Breast epithelium (tissue), 4 donors: ENCODE data around the gene LMNA. TPM values are rescaled to one million over a fixed set of nuclear protein-coding genes. Genes with fewer than 3 reads are reported as not detected.
A peak's percentile ranks its signal among the peaks of the same experiment; 100 is the strongest.

Experiments used
- DNase-seq, 2 donors: peaks; one replicate each; pipeline ENCODE4 v3.0.0-alpha.2; 2019; ENCODE audit warnings: low spot score in 2 of 2
- H3K27ac ChIP-seq, 2 donors: fragments of 200-600 bp; sonication (generic) in 1 of 2; one replicate each; pipeline ENCODE4 v1.5.1; 2016 to 2019; ENCODE audit warnings: mild to moderate bottlenecking in 1 of 2
- H3K27me3 ChIP-seq, 2 donors: fragments of 200-600 bp; sonication (generic) in 1 of 2; one replicate each; pipeline versions ENCODE4 v1.5.1 to v1.6.0; 2017 to 2019; ENCODE audit warnings: control low read depth in 1 of 2, mild to moderate bottlenecking in 1 of 2
- H3K36me3 ChIP-seq: fragments of 200-600 bp; one replicate; pipeline ENCODE4 v1.5.1; 2019
- H3K4me1 ChIP-seq, 2 donors: fragments of 200-600 bp; sonication (generic); one replicate each; pipeline ENCODE4 v1.5.1; 2016 to 2019; ENCODE audit warnings: control low read depth in 1 of 2
- H3K4me3 ChIP-seq, 3 donors: fragments of 200-600 bp; sonication (generic); 1 replicate in 2 of 3; 2 replicates in 1 of 3; pipeline ENCODE4 v1.5.1; 2016 to 2019; ENCODE audit warnings: mild to moderate bottlenecking in 3 of 3, moderate library complexity in 2 of 3
- H3K9me3 ChIP-seq, 2 donors: fragments of 200-600 bp; sonication (generic) in 1 of 2; one replicate each; pipeline ENCODE4 v1.5.1; 2016 to 2019; ENCODE audit warnings: control low read depth in 1 of 2
- POLR2A ChIP-seq: fragments of 450-650 bp; IDR thresholded peaks from one replicate; pipeline ENCODE4 v1.6.1; 2016; ENCODE audit warnings: antibody characterized with exemption, mild to moderate bottlenecking, moderate library complexity
- POLR2AphosphoS5 ChIP-seq, 3 donors: sonication (generic); formaldehyde crosslinking; IDR thresholded peaks; one replicate each; pipeline ENCODE4 v1.6.1; 2017; ENCODE audit warnings: antibody characterized with exemption in 3 of 3
- intact Hi-C: fragments of 100-400 bp; cut with DNase I; formaldehyde crosslinking; loops from one replicate; pipeline ENCODE4 v1.15.1; 2023; ENCODE audit warnings: low total_unique reads
- total RNA-seq, 3 donors: library from RNA; depleted of rRNA; stranded (reverse); fragments of >200 nt; gene quantifications; one replicate each; pipeline ENCODE4 v1.1.0, GENCODE V29; 2016
- TF ChIP-seq, protein P1 (sequence below), 3 donors: fragments of 450-650 bp; IDR thresholded peaks; one replicate each; pipeline ENCODE4 v1.5.1; 2016 to 2017; ENCODE audit warnings: antibody characterized with exemption in 3 of 3, mild to moderate bottlenecking in 3 of 3, moderate library complexity in 3 of 3

Gene LMNA
- total RNA-seq, 3 donors from 2014 or later = 292 to 367 (median 319) TPM

DNA sequence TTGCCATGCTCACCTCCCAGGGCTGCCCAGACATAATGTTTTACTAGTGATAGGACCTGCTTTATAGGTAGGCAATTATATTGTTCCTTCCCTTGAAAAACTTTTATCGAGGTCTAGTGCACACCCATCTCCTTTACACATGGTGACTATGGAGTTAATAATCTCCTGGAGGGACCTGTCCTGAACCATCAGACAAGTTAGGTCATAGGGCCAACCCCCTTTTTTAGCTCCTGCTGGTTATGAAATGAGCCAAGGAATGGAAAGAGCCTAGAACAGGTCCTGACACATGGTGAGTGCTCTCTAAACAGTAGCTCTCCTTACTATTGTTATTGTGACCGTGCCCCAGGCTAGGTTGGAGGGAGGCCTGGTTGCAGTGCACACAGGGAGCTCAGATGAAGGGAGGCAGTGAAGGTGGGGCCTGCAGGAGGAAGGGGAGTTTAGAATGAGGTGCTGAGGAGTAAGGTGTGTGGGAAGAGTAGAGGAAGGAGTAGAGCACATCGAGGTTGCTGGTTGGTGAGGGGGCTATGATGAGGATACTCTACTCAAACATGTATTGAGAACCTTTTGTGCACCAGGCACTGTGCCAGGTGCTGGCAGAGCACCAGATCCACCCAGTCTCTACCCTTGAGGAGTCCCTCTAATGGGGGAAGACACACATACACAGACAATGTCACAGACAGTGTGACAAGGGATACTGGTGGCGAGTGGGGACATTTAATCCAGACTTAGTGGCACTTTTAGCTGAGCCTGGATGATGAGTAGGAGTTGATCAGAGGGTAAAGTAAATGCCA is 14.1 kb upstream of the LMNA start:
- intact Hi-C loops = no loop called here
- H3K36me3 ChIP-seq = no peaks in the 10 kb centered on the region
- peak overlapping the region; percentile 65 to 99 for H3K27ac ChIP-seq
- H3K9me3 ChIP-seq = no peaks in the 10 kb centered on the region
- no peak overlapping the region for H3K4me3 ChIP-seq
- H3K27me3 ChIP-seq = no peaks in the 10 kb centered on the region
- no peak for TF ChIP-seq POLR2A
- no peak for TF ChIP-seq POLR2AphosphoS5 (IDR thresholded peaks at IDR 0.05)
- TF ChIP-seq, protein P1, sequence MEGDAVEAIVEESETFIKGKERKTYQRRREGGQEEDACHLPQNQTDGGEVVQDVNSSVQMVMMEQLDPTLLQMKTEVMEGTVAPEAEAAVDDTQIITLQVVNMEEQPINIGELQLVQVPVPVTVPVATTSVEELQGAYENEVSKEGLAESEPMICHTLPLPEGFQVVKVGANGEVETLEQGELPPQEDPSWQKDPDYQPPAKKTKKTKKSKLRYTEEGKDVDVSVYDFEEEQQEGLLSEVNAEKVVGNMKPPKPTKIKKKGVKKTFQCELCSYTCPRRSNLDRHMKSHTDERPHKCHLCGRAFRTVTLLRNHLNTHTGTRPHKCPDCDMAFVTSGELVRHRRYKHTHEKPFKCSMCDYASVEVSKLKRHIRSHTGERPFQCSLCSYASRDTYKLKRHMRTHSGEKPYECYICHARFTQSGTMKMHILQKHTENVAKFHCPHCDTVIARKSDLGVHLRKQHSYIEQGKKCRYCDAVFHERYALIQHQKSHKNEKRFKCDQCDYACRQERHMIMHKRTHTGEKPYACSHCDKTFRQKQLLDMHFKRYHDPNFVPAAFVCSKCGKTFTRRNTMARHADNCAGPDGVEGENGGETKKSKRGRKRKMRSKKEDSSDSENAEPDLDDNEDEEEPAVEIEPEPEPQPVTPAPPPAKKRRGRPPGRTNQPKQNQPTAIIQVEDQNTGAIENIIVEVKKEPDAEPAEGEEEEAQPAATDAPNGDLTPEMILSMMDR (IDR thresholded peaks at IDR 0.05) = no peak
- H3K4me1 ChIP-seq = peaks cover 34 to 42% of the 10 kb centered on the region in 2 donors
- no peak for DNase-seq

DNA sequence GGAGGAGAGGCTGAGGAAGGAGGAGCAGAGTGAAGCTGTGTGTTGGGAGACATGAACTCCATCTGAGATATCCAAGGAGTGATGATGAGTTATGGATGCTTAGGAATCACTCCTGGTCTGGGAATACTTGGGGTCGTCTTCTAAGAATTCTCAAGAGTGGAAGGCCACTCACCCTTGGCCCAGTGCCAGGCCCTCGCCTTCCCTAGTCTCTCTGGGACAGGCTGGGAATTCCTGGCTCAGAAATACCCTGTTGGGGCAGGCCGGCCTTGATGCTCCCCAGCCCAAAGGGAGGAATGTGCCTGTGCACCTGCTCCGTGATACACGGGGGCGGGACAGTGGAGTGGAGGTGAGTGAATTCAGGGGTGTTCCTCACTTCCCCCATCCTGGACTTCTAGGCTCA is 12.6 kb upstream of the LMNA start:
- TF ChIP-seq POLR2A (no peak), POLR2AphosphoS5 (IDR thresholded peaks at IDR 0.05) (no peak)
- TF ChIP-seq, protein P1 (IDR thresholded peaks at IDR 0.05) = no peak
- no peak for DNase-seq
- Histone ChIP-seq H3K27me3 (no peaks in the 10 kb centered on the region), H3K4me1 (peaks cover 36 to 41% of the 10 kb centered on the region in 2 donors), H3K9me3 (no peaks in the 10 kb centered on the region), H3K36me3 (no peaks in the 10 kb centered on the region), H3K4me3 (no peak overlapping the region), H3K27ac (peak overlapping the region; percentile 99)
- intact Hi-C loops = no loop called here

DNA sequence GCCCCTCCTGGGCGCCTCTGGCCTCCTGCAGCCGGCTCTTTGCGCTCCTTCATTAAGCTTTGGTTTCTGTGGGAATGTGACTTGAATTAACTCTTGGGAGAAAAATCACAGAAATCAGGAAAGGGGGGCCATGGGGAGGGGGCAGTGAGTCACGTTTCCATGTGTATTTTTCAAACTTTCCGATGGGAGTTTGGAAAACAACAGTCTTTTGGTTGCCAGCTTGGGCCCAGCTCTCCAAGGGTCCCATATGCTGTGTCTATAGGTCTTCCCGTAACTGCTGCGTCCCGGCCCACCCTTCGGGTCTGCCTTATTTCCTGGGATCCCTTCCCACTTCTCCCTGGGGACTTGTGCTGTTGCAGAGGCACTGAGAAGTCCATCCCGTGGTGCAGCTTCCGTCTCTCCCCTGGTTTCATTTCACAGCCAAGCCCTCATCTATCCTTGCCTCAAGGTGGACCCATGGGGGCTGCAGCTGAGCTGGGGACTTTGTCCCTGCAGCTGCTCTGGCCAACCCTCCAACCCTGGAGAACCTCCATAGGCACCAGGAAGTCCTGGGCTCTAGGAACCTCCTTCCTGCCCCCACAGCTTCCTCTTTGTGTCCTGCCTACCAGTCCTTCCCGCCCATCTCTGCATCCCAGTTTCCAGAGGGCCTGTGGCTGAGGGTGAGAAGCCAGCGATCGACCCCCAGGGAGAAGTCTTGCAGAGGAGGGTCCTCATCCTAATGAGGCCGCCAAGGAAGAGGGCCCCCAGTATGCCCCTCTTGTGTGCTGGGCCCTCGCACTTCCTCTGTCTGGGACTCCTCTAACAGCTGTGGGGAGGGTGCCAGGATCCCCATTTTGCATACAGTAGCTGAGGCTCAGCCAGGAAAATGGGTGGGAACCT is 11.6 kb upstream of the LMNA start:
- peaks cover 36 to 39% of the 10 kb centered on the region in 2 donors for H3K4me1 ChIP-seq
- H3K9me3 ChIP-seq = no peaks in the 10 kb centered on the region
- no peaks in the 10 kb centered on the region for H3K36me3 ChIP-seq
- no peak for DNase-seq
- H3K4me3 ChIP-seq = peak overlapping the region in 2 of 3 donors; percentile 2 to 39
- no peaks in the 10 kb centered on the region for H3K27me3 ChIP-seq
- H3K27ac ChIP-seq = peak overlapping the region; percentile 99
- intact Hi-C loops = no loop called here
- TF ChIP-seq, protein P1 (IDR thresholded peaks at IDR 0.05) = no peak
- TF ChIP-seq POLR2A (no peak), POLR2AphosphoS5 (IDR thresholded peaks at IDR 0.05) (no peak)

GRCh38 chr1:156103521-156103947 is 11.0 kb upstream of the LMNA start:
- Histone ChIP-seq H3K9me3 (no peaks in the 10 kb centered on the region), H3K36me3 (no peaks in the 10 kb centered on the region), H3K27me3 (no peaks in the 10 kb centered on the region), H3K4me1 (peaks cover 36 to 39% of the 10 kb centered on the region in 2 donors), H3K27ac (peak overlapping the region; percentile 99), H3K4me3 (peak overlapping the region in 2 of 3 donors; percentile 2 to 31)
- intact Hi-C loops = no loop called here
- DNase-seq = no peak
- no peak for TF ChIP-seq POLR2AphosphoS5 (IDR thresholded peaks at IDR 0.05)
- TF ChIP-seq POLR2A = no peak
- TF ChIP-seq, protein P1 (IDR thresholded peaks at IDR 0.05) = no peak
